NCI-H2227 (cell line): ENCODE data around the gene FRA10AC1.

ENCODE experiments used
- DNase-seq: peaks from one replicate; lab custom pipeline; 2025; ENCODE audit not compliant: unreplicated experiment; lab: John Stamatoyannopoulos, UW

Gene FRA10AC1

GRCh38 chr10:93702210-93703001, at the start of gene FRA10AC1:
Gene FRA10AC1, minus strand, starts transcription at chr10:93702592. Its CDS starts 2,486 bp downstream, at chr10:93700106.
- peak; percentile 92 for DNase-seq

GRCh38 chr10:93751832-93752231, 49.4 kb upstream of the FRA10AC1 start:
- peak; percentile 34 for DNase-seq

- DNase-seq: no peak
These were observed 48.7 kb upstream of the FRA10AC1 start for GRCh38 chr10:93751124-93751523.

- DNase-seq: no peak
These were observed 46.9 kb upstream of the FRA10AC1 start for GRCh38 chr10:93749218-93749799.

- DNase-seq: no peak
These were observed 44.5 kb upstream of the FRA10AC1 start for GRCh38 chr10:93746844-93747284.

GRCh38 chr10:93745408-93746065, 43.1 kb upstream of the FRA10AC1 start:
- DNase-seq: no peak

GRCh38 chr10:93742633-93743349, 40.4 kb upstream of the FRA10AC1 start:
- DNase-seq: no peak

- DNase-seq: no peak
These were observed 39.0 kb upstream of the FRA10AC1 start for GRCh38 chr10:93741367-93741766.

GRCh38 chr10:93726024-93726423, 23.6 kb upstream of the FRA10AC1 start:
- DNase-seq: no peak

GRCh38 chr10:93723153-93723552, 20.8 kb upstream of the FRA10AC1 start:
- DNase-seq: no peak

GRCh38 chr10:93722550-93722949, 20.2 kb upstream of the FRA10AC1 start:
- no peak for DNase-seq

- no peak for DNase-seq
These were observed 17.5 kb upstream of the FRA10AC1 start for GRCh38 chr10:93719901-93720300.

GRCh38 chr10:93718937-93719725, 16.7 kb upstream of the FRA10AC1 start:
- DNase-seq: no peak

GRCh38 chr10:93716766-93717165, 14.4 kb upstream of the FRA10AC1 start:
- DNase-seq: no peak

- DNase-seq: no peak
These were observed 13.0 kb upstream of the FRA10AC1 start for GRCh38 chr10:93715345-93715744.

GRCh38 chr10:93712593-93712992, 10.2 kb upstream of the FRA10AC1 start:
- DNase-seq: no peak

GRCh38 chr10:93711891-93712290, 9.5 kb upstream of the FRA10AC1 start:
- DNase-seq: no peak

GRCh38 chr10:93710333-93710909, 8.0 kb upstream of the FRA10AC1 start:
- DNase-seq: no peak

- DNase-seq: no peak
These were observed 5.2 kb upstream of the FRA10AC1 start for GRCh38 chr10:93707623-93708022.

- no peak for DNase-seq
These were observed 2.1 kb upstream of the FRA10AC1 start for GRCh38 chr10:93704451-93704850.
